Smooth muscle cell (in vitro differentiated cells): ENCODE measurements around the gene DHRSX. TPM values are rescaled to one million over a fixed set of nuclear protein-coding genes. Genes with fewer than 3 reads are reported as not detected.

Experiments used
- DNase-seq: peaks from one replicate; lab custom pipeline; 2025; ENCODE audit not compliant: unreplicated experiment; lab: John Stamatoyannopoulos, UW
- H2AFZ ChIP-seq: fragments of 200-600 bp; sonication (generic); 2 replicates; pipeline ENCODE4 v1.6.0; 2016; ENCODE audit warnings: antibody characterized with exemption, low read depth, mild to moderate bottlenecking
- H3F3A ChIP-seq: fragments of 200-600 bp; sonication (generic); 2 replicates; pipeline ENCODE4 v1.6.0; 2017; ENCODE audit warnings: antibody characterized with exemption, low read depth
- H3K27ac ChIP-seq: fragments of 200-600 bp; sonication (generic); 2 replicates; pipeline ENCODE4 v1.5.1; 2016; ENCODE audit warnings: low read depth, mild to moderate bottlenecking
- H3K27me3 ChIP-seq: fragments of 200-600 bp; sonication (generic); 2 replicates; pipeline ENCODE4 v1.6.1; 2016; ENCODE audit warnings: low read depth, mild to moderate bottlenecking
- H3K36me3 ChIP-seq: fragments of 200-600 bp; sonication (generic); 2 replicates; pipeline ENCODE4 v1.5.1; 2016; ENCODE audit warnings: low read depth
- H3K4me1 ChIP-seq: fragments of 200-600 bp; sonication (generic); 2 replicates; pipeline ENCODE4 v1.5.1; 2016; ENCODE audit warnings: low read depth
- H3K4me2 ChIP-seq: fragments of 200-600 bp; sonication (generic); 2 replicates; pipeline ENCODE4 v1.6.0; 2016; ENCODE audit warnings: mild to moderate bottlenecking
- H3K4me3 ChIP-seq: fragments of 200-600 bp; sonication (generic); 2 replicates; pipeline ENCODE4 v1.5.1; 2016; ENCODE audit warnings: mild to moderate bottlenecking
- H3K79me2 ChIP-seq: fragments of 200-600 bp; sonication (generic); 2 replicates; pipeline ENCODE4 v1.6.0; 2016; ENCODE audit warnings: low read depth, mild to moderate bottlenecking
- H3K9ac ChIP-seq: fragments of 200-600 bp; sonication (generic); 2 replicates; pipeline ENCODE4 v1.6.0; 2016; ENCODE audit warnings: low read depth
- H3K9me3 ChIP-seq: fragments of 200-600 bp; sonication (generic); replicated peaks from 2 replicates; pipeline ENCODE4 v1.5.1; 2016; ENCODE audit warnings: low read depth
- H4K20me1 ChIP-seq: fragments of 200-600 bp; sonication (generic); 2 replicates; pipeline ENCODE4 v1.6.0; 2016; ENCODE audit warnings: low read depth
- CTCF ChIP-seq: fragments of 200-600 bp; sonication (generic); IDR thresholded peaks from 2 replicates; pipeline ENCODE4 v1.5.1; 2017; ENCODE audit warnings: borderline replicate concordance, mild to moderate bottlenecking, antibody characterized with exemption; ENCODE audit not compliant: insufficient read depth, poor library complexity, severe bottlenecking
- whole genome bisulfite sequencing: methylation state at CpG from one replicate; pipeline ENCODE4 v1.1.7; 2016; ENCODE audit warnings: low lambda C conversion rate; 5-methylcytosine and 5-hydroxymethylcytosine counted together
- polyA plus RNA-seq: library from polyadenylated mRNA; unstranded; fragments of >200 nt; fragmentation: Nextera tagmentation; extraction: Ambion mirVana; gene quantifications from 2 replicates; pipeline ENCODE4 v1.2.1, GENCODE V29; 2016
- total RNA-seq: library from RNA; depleted of rRNA; stranded (reverse); fragments of >200 nt; gene quantifications from 2 replicates; pipeline ENCODE4 v1.2.3, GENCODE V29; 2014

Gene DHRSX
- total and polyA plus RNA-seq, 2 experiments from 2014 or later, result 32.5 to 49.9 TPM

GRCh38 chrX:2526390-2526789 lies 25.6 kb upstream of the DHRSX start:
- Histone ChIP-seq H3K79me2 (no peaks in the 10 kb centered on the region), H3K9me3 (no peaks in the 10 kb centered on the region), H3K4me2 (no peak overlapping the region), H3K36me3 (no peaks in the 10 kb centered on the region), H4K20me1 (no peaks in the 10 kb centered on the region), H3K9ac (no peak overlapping the region), H3K27ac (no peak overlapping the region), H3F3A (no peaks in the 10 kb centered on the region), H3K4me1 (no peaks in the 10 kb centered on the region), H3K27me3 (no peaks in the 10 kb centered on the region), H3K4me3 (no peak overlapping the region), H2AFZ (no peak overlapping the region)
- TF ChIP-seq CTCF, result no peak
- 93% methylated on average over 10 of the region's 10 CpGs for WGBS
- DNase-seq, result no peak

- Histone ChIP-seq H3K4me1 (no peaks in the 10 kb centered on the region), H3K4me2 (no peak overlapping the region)
These were observed 23.1 kb upstream of the DHRSX start for GRCh38 chrX:2523911-2524310.

GRCh38 chrX:2521927-2522386 lies 21.2 kb upstream of the DHRSX start:
- Histone ChIP-seq H3K4me3 (no peak overlapping the region), H2AFZ (no peak overlapping the region), H3K9me3 (no peaks in the 10 kb centered on the region), H3K79me2 (no peaks in the 10 kb centered on the region), H3K36me3 (no peaks in the 10 kb centered on the region), H3K9ac (no peak overlapping the region), H3K27ac (no peak overlapping the region), H3K4me1 (no peaks in the 10 kb centered on the region), H3K27me3 (no peaks in the 10 kb centered on the region), H3F3A (no peaks in the 10 kb centered on the region), H4K20me1 (no peaks in the 10 kb centered on the region), H3K4me2 (no peak overlapping the region)
- DNase-seq, result no peak
- no peak for TF ChIP-seq CTCF
- 90% methylated on average over 6 of the region's 6 CpGs for WGBS

More at GRCh38 chrX:2523911-2524310, 23.1 kb upstream of the DHRSX start:
- TF ChIP-seq CTCF, result no peak
- Histone ChIP-seq H4K20me1 (no peaks in the 10 kb centered on the region), H3F3A (no peaks in the 10 kb centered on the region), H3K27ac (no peak overlapping the region), H3K4me3 (no peak overlapping the region), H3K9me3 (no peaks in the 10 kb centered on the region), H3K79me2 (no peaks in the 10 kb centered on the region), H3K27me3 (no peaks in the 10 kb centered on the region), H3K36me3 (no peaks in the 10 kb centered on the region), H3K9ac (no peak overlapping the region), H2AFZ (no peak overlapping the region)
- DNase-seq, result no peak
- 69% methylated on average over 6 of the region's 6 CpGs for WGBS

- TF ChIP-seq CTCF, result no peak
- Histone ChIP-seq H4K20me1 (no peaks in the 10 kb centered on the region), H3K9me3 (no peaks in the 10 kb centered on the region), H3K4me1 (no peaks in the 10 kb centered on the region), H3K27me3 (no peaks in the 10 kb centered on the region), H3K4me2 (no peak overlapping the region), H3K27ac (no peak overlapping the region), H3K9ac (no peak overlapping the region), H3F3A (no peaks in the 10 kb centered on the region), H2AFZ (no peak overlapping the region), H3K4me3 (no peak overlapping the region), H3K36me3 (no peaks in the 10 kb centered on the region), H3K79me2 (no peaks in the 10 kb centered on the region)
- 77% methylated on average over 15 of the region's 15 CpGs for WGBS
- DNase-seq, result no peak
These were observed 20.5 kb upstream of the DHRSX start for GRCh38 chrX:2521092-2521926.
